Prostate gland (tissue), 2 donors: Measurements from ENCODE around the gene MAD2L2.

Experiments used
- POLR2A ChIP-seq: fragments of 450-650 bp; IDR thresholded peaks from one replicate; pipeline ENCODE4 v1.6.1; 2016; ENCODE audit warnings: antibody characterized with exemption, mild to moderate bottlenecking
- TF ChIP-seq, protein P1 (sequence below), 4 experiments: fragments of 200-600 bp in 2 of 4; fragments of 450-650 bp in 2 of 4; sonication (generic) in 2 of 4; IDR thresholded peaks; 1 replicate in 3 of 4; 2 replicates in 1 of 4; pipeline ENCODE4 v1.5.1; 2016 to 2019; ENCODE audit warnings: antibody characterized with exemption in 4 of 4, mild to moderate bottlenecking in 2 of 4, moderate library complexity in 2 of 4

DNA sequence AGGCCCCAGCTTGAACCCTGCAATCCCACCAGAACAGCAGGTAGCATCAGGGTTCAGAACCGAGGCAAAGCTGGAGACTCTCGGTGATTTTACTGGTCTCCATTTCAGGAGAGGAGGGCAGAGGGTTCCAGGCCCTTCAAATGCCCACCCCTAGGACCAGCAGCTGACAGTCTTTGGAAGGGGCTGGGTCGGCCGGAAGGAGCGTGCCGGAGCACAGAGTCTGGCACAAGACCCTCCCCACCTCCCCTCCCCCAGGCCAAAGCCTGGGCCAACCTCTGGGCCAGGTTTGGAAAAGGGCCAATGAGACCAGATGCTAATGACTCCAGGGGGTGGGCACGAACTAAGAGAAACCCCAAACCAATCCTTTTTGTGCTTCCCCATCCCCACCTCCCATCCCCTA, 33.6 kb downstream of the MAD2L2 start:
- TF ChIP-seq POLR2A: no peak
- TF ChIP-seq, protein P1, sequence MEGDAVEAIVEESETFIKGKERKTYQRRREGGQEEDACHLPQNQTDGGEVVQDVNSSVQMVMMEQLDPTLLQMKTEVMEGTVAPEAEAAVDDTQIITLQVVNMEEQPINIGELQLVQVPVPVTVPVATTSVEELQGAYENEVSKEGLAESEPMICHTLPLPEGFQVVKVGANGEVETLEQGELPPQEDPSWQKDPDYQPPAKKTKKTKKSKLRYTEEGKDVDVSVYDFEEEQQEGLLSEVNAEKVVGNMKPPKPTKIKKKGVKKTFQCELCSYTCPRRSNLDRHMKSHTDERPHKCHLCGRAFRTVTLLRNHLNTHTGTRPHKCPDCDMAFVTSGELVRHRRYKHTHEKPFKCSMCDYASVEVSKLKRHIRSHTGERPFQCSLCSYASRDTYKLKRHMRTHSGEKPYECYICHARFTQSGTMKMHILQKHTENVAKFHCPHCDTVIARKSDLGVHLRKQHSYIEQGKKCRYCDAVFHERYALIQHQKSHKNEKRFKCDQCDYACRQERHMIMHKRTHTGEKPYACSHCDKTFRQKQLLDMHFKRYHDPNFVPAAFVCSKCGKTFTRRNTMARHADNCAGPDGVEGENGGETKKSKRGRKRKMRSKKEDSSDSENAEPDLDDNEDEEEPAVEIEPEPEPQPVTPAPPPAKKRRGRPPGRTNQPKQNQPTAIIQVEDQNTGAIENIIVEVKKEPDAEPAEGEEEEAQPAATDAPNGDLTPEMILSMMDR (IDR thresholded peaks at IDR 0.05): no peak
